Liver (tissue), 9 donors: ENCODE results near the gene CD79A. TPM values are rescaled to one million over a fixed set of nuclear protein-coding genes. Genes with fewer than 3 reads are reported as not detected.

ENCODE experiments used
- DNase-seq: peaks from one replicate; pipeline ENCODE4 v3.0.0-alpha.2; 2017; ENCODE audit warnings: low spot score
- H3K27ac ChIP-seq, 2 donors: one replicate each; pipeline ENCODE4 v1.7.0; 2013; ENCODE audit warnings: inconsistent platforms in 2 of 2, low read length in 2 of 2, control low read depth in 1 of 2, low read depth in 1 of 2, mild to moderate bottlenecking in 1 of 2
- H3K27me3 ChIP-seq, 4 donors: one replicate each; pipeline versions ENCODE4 v1.6.1 to v1.7.0; 2013; ENCODE audit warnings: low read length in 3 of 4, inconsistent platforms in 1 of 4, mild to moderate bottlenecking in 1 of 4, moderate library complexity in 1 of 4; ENCODE audit not compliant: control insufficient read depth in 4 of 4, insufficient read depth in 4 of 4
- H3K36me3 ChIP-seq, 4 donors: one replicate each; pipeline versions ENCODE4 v1.6.1 to v1.7.0; 2013; ENCODE audit warnings: low read length in 3 of 4, mild to moderate bottlenecking in 3 of 4, low read depth in 1 of 4, moderate library complexity in 1 of 4; ENCODE audit not compliant: control insufficient read depth in 4 of 4, insufficient read depth in 3 of 4
- H3K4me1 ChIP-seq, 4 donors: one replicate each; pipeline versions ENCODE4 v1.6.1 to v1.7.0; 2013; ENCODE audit warnings: low read length in 3 of 4, mild to moderate bottlenecking in 3 of 4, moderate library complexity in 1 of 4; ENCODE audit not compliant: control insufficient read depth in 4 of 4, insufficient read depth in 4 of 4
- H3K4me3 ChIP-seq, 3 donors: one replicate each; pipeline versions ENCODE4 v1.6.1 to v1.7.0; 2013; ENCODE audit warnings: low read length in 3 of 3, control low read depth in 1 of 3, low read depth in 1 of 3, mild to moderate bottlenecking in 1 of 3
- H3K9ac ChIP-seq, 2 donors: one replicate each; pipeline ENCODE4 v1.7.0; 2013; ENCODE audit warnings: low read length in 2 of 2, mild to moderate bottlenecking in 2 of 2, moderate library complexity in 2 of 2, control low read depth in 1 of 2, low read depth in 1 of 2
- H3K9me3 ChIP-seq, 4 donors: one replicate each; pipeline versions ENCODE4 v1.6.1 to v1.7.0; 2013; ENCODE audit warnings: low read length in 3 of 4; ENCODE audit not compliant: control insufficient read depth in 4 of 4
- CTCF ChIP-seq: fragments of 150-350 bp; IDR thresholded peaks from 2 replicates; pipeline ENCODE4 v1.5.1; 2017; ENCODE audit warnings: improper control_type of control experiment, low read depth, low read length; ENCODE audit not compliant: missing input control
- EGR1 ChIP-seq, 2 donors: IDR thresholded peaks; 2 replicates each; pipeline ENCODE4 v1.6.1; 2016 to 2018; ENCODE audit warnings: antibody characterized with exemption in 2 of 2, low read depth in 2 of 2
- FOXA1 ChIP-seq: IDR thresholded peaks from 2 replicates; pipeline ENCODE4 v1.6.1; 2016; ENCODE audit warnings: antibody characterized with exemption
- FOXA2 ChIP-seq: IDR thresholded peaks from 2 replicates; pipeline ENCODE4 v1.6.1; 2016; ENCODE audit warnings: antibody characterized with exemption
- GABPA ChIP-seq, 2 donors: IDR thresholded peaks in 1 of 2; conservative IDR thresholded peaks in 1 of 2; 2 replicates each; pipeline ENCODE4 v1.6.1; 2016; ENCODE audit warnings: antibody characterized with exemption in 2 of 2, mild to moderate bottlenecking in 1 of 2, moderate library complexity in 1 of 2
- HNF4A ChIP-seq, 2 donors: conservative IDR thresholded peaks; 2 replicates each; pipeline ENCODE4 v1.6.1; 2016; ENCODE audit warnings: antibody characterized with exemption in 2 of 2, mild to moderate bottlenecking in 2 of 2
- HNF4G ChIP-seq: IDR thresholded peaks from 2 replicates; pipeline ENCODE4 v1.6.1; 2016; ENCODE audit warnings: antibody characterized with exemption
- JUND ChIP-seq, 2 donors: IDR thresholded peaks; 2 replicates each; pipeline ENCODE4 v1.6.1; 2016; ENCODE audit warnings: antibody characterized with exemption in 2 of 2
- MAX ChIP-seq: IDR thresholded peaks from 2 replicates; pipeline ENCODE4 v1.6.1; 2016; ENCODE audit warnings: antibody characterized with exemption
- NR2F2 ChIP-seq: IDR thresholded peaks from 2 replicates; pipeline ENCODE4 v1.6.1; 2016; ENCODE audit warnings: antibody characterized with exemption
- RAD21 ChIP-seq, 2 donors: IDR thresholded peaks; 2 replicates each; pipeline ENCODE4 v1.6.1; 2016; ENCODE audit warnings: antibody characterized with exemption in 2 of 2, mild to moderate bottlenecking in 2 of 2
- REST ChIP-seq: IDR thresholded peaks from 2 replicates; pipeline ENCODE4 v1.6.1; 2016; ENCODE audit warnings: antibody characterized with exemption, mild to moderate bottlenecking
- RXRA ChIP-seq, 2 donors: IDR thresholded peaks; 2 replicates each; pipeline ENCODE4 v1.6.1; 2017 to 2018; ENCODE audit warnings: antibody characterized with exemption in 2 of 2, mild to moderate bottlenecking in 1 of 2
- SP1 ChIP-seq: IDR thresholded peaks from 2 replicates; pipeline ENCODE4 v1.6.1; 2018; ENCODE audit warnings: antibody characterized with exemption, mild to moderate bottlenecking
- TAF1 ChIP-seq: conservative IDR thresholded peaks from 2 replicates; pipeline ENCODE4 v1.6.1; 2016; ENCODE audit warnings: antibody characterized with exemption, mild to moderate bottlenecking
- YY1 ChIP-seq: IDR thresholded peaks from 2 replicates; pipeline ENCODE4 v1.6.1; 2016; ENCODE audit warnings: antibody characterized with exemption, mild to moderate bottlenecking
- ZBTB33 ChIP-seq: IDR thresholded peaks from 2 replicates; pipeline ENCODE4 v1.6.1; 2016; ENCODE audit warnings: antibody characterized with exemption
- WGBS: extraction: QIAGEN DNeasy Blood & Tissue Kit; methylation state at CpG from one replicate; pipeline ENCODE4 v1.1.7; 2013; 5-methylcytosine and 5-hydroxymethylcytosine counted together
- polyA plus RNA-seq, 2 donors: library from polyadenylated mRNA; stranded (reverse) in 1 of 2; unstranded in 1 of 2; fragments of 200-250 nt in 1 of 2; fragments of >200 nt in 1 of 2; fragmentation: Nextera tagmentation in 1 of 2; extraction: Ambion mirVana in 1 of 2; gene quantifications; one replicate each; pipeline versions ENCODE4 v1.2.1 to v1.2.3, GENCODE V29; 2013 to 2015
- total RNA-seq, 2 donors: library from RNA; depleted of rRNA; stranded (reverse); fragments of >200 nt; gene quantifications; one replicate each; pipeline ENCODE4 v1.2.3, GENCODE V29; 2014
- donor health status: healthy.
- donor health status: healthy.
- donor health status: healthy.
- donor health status: healthy.
- donor health status: healthy.

Gene CD79A
- total and polyA plus RNA-seq, 4 donors: 0.43 to 5.0 (median 2.0) TPM

GRCh38 chr19:41849067-41849466, 28.0 kb upstream of the CD79A start:
- Histone ChIP-seq H3K9me3 (no peaks in the 10 kb centered on the region), H3K36me3 (no peaks in the 10 kb centered on the region), H3K9ac (no peak overlapping the region), H3K4me3 (no peak overlapping the region), H3K4me1 (no peaks in the 10 kb centered on the region), H3K27me3 (peaks cover 0 to 2% (median under 1%) of the 10 kb centered on the region in 4 donors), H3K27ac (no peak overlapping the region)
- TF ChIP-seq ZBTB33: no peak
- no peak for TF ChIP-seq RXRA (IDR thresholded peaks at IDR 0.05)
- TF ChIP-seq NR2F2: no peak
- no peak for TF ChIP-seq HNF4G
- no peak for TF ChIP-seq MAX
- no peak for TF ChIP-seq FOXA2
- no peak for TF ChIP-seq TAF1
- no peak for TF ChIP-seq JUND (IDR thresholded peaks at IDR 0.05)
- TF ChIP-seq RAD21 (IDR thresholded peaks at IDR 0.05): no peak
- TF ChIP-seq EGR1 (IDR thresholded peaks at IDR 0.05; ENCODE audit: low read depth in 2 of 2): no peak
- TF ChIP-seq HNF4A (conservative IDR thresholded peaks at IDR 0.05): no peak
- TF ChIP-seq CTCF: no peak
- TF ChIP-seq YY1: no peak
- no peak for TF ChIP-seq SP1
- 90% methylated on average over 2 of the region's 2 CpGs for WGBS
- no peak for DNase-seq

GRCh38 chr19:41850381-41850780, 26.7 kb upstream of the CD79A start:
- WGBS: 66% methylated on average over 5 of the region's 5 CpGs
- peaks cover 0 to 2% (median 0%) of the 10 kb centered on the region in 4 donors for H3K27me3 ChIP-seq
- no peak overlapping the region for H3K9ac ChIP-seq
- H3K27ac ChIP-seq: no peak overlapping the region
- H3K9me3 ChIP-seq: no peaks in the 10 kb centered on the region
- H3K4me3 ChIP-seq: no peak overlapping the region
- no peak for DNase-seq
- no peaks in the 10 kb centered on the region for H3K36me3 ChIP-seq
- no peaks in the 10 kb centered on the region for H3K4me1 ChIP-seq
- TF ChIP-seq CTCF (no peak), FOXA2 (no peak), JUND (IDR thresholded peaks at IDR 0.05) (no peak), REST (no peak), FOXA1 (no peak), TAF1 (no peak), ZBTB33 (no peak), GABPA (IDR thresholded peaks at IDR 0.05 in 1 of 2, conservative IDR thresholded peaks at IDR 0.05 in 1 of 2) (no peak), YY1 (no peak), HNF4A (conservative IDR thresholded peaks at IDR 0.05) (no peak), RAD21 (IDR thresholded peaks at IDR 0.05) (no peak), HNF4G (no peak), RXRA (IDR thresholded peaks at IDR 0.05) (no peak), EGR1 (IDR thresholded peaks at IDR 0.05; ENCODE audit: low read depth in 2 of 2) (no peak), MAX (no peak)
